HG02973 (cell line): ENCODE results near the gene MAPK1.
"Not testable (repeated sequence)": the region's sequence is repeated elsewhere in the genome, so short reads cannot be mapped to it uniquely, and the experiment has no call there.

ENCODE experiments used
- ATAC-seq: cut with Tn5 transposase; IDR thresholded peaks from one replicate; pipeline ENCODE4 v1.9.1; 2021; ENCODE audit warnings: moderate library complexity; ENCODE audit not compliant: unreplicated experiment

Gene MAPK1

GRCh38 chr22:21759646-21760376, 107.6 kb downstream of the MAPK1 start:
- no peak for ATAC-seq

- ATAC-seq = no peak
Observed at GRCh38 chr22:21759093-21759492, 108.4 kb downstream of the MAPK1 start.

GRCh38 chr22:21758091-21758864, 109.2 kb downstream of the MAPK1 start:
- no peak for ATAC-seq

GRCh38 chr22:21755851-21756284, 111.6 kb downstream of the MAPK1 start:
- ATAC-seq = no peak

GRCh38 chr22:21754523-21754922, 112.9 kb downstream of the MAPK1 start:
- no peak for ATAC-seq

- ATAC-seq = no peak
Observed at GRCh38 chr22:21753374-21754111, 113.9 kb downstream of the MAPK1 start.

- ATAC-seq = no peak
Observed at GRCh38 chr22:21752276-21752675, 115.2 kb downstream of the MAPK1 start.

GRCh38 chr22:21745948-21746347, 121.5 kb downstream of the MAPK1 start:
- no peak for ATAC-seq

GRCh38 chr22:21744917-21745316, 122.5 kb downstream of the MAPK1 start:
- ATAC-seq = not testable (repeated sequence)

- no peak for ATAC-seq
Observed at GRCh38 chr22:21741790-21742189, 125.7 kb downstream of the MAPK1 start.

- no peak for ATAC-seq
Observed at GRCh38 chr22:21741059-21741458, 126.4 kb downstream of the MAPK1 start.

- no peak for ATAC-seq
Observed at GRCh38 chr22:21739828-21740377, 127.5 kb downstream of the MAPK1 start.

GRCh38 chr22:21738966-21739365, 128.5 kb downstream of the MAPK1 start:
- no peak for ATAC-seq

- no peak for ATAC-seq
Observed at GRCh38 chr22:21738081-21738480, 129.4 kb downstream of the MAPK1 start.

GRCh38 chr22:21736948-21737347, 130.5 kb downstream of the MAPK1 start:
- ATAC-seq = no peak

- peak; percentile 16 for ATAC-seq
Observed at GRCh38 chr22:21736084-21736642, 131.3 kb downstream of the MAPK1 start.

- ATAC-seq = peak; percentile 79
Observed at GRCh38 chr22:21735200-21736083, 132.0 kb downstream of the MAPK1 start, which contains the start of gene YPEL1. TSS of gene YPEL1 (minus strand) at chr22:21735794. CDS start at chr22:21710744, 25,050 bp downstream.

GRCh38 chr22:21734540-21735199, 132.8 kb downstream of the MAPK1 start:
- no peak for ATAC-seq

GRCh38 chr22:21731503-21731902, 135.9 kb downstream of the MAPK1 start:
- no peak for ATAC-seq
